Parathyroid adenoma (tissue), 2 donors: ENCODE results near the gene ZMIZ1.

Source experiments
- H2AFZ ChIP-seq: fragments of 300-600 bp; sonication (generic); one replicate; pipeline ENCODE4 v1.7.0; 2017; ENCODE audit warnings: antibody characterized with exemption, mild to moderate bottlenecking
- H3K27ac ChIP-seq: fragments of 300-600 bp; sonication (generic); one replicate; pipeline ENCODE4 v1.7.0; 2017
- H3K27me3 ChIP-seq: fragments of 300-600 bp; sonication (generic); one replicate; pipeline ENCODE4 v1.7.0; 2017; ENCODE audit warnings: low read length; ENCODE audit not compliant: control insufficient read depth, insufficient read depth
- H3K36me3 ChIP-seq: fragments of 300-600 bp; sonication (generic); one replicate; pipeline ENCODE4 v1.7.0; 2017; ENCODE audit warnings: low read length; ENCODE audit not compliant: control insufficient read depth, insufficient read depth
- H3K4me1 ChIP-seq: fragments of 300-600 bp; sonication (generic); one replicate; pipeline ENCODE4 v1.7.0; 2017; ENCODE audit warnings: control low read depth
- H3K4me2 ChIP-seq: fragments of 300-600 bp; sonication (generic); one replicate; pipeline ENCODE4 v1.7.0; 2017; ENCODE audit warnings: low read length
- H3K4me3 ChIP-seq: fragments of 300-600 bp; sonication (generic); one replicate; pipeline ENCODE4 v1.7.0; 2017; ENCODE audit warnings: low read depth, low read length
- H3K79me2 ChIP-seq: fragments of 300-600 bp; sonication (generic); one replicate; pipeline ENCODE4 v1.7.0; 2017; ENCODE audit warnings: control low read depth
- H3K9ac ChIP-seq: fragments of 300-600 bp; sonication (generic); one replicate; pipeline ENCODE4 v1.7.0; 2017; ENCODE audit warnings: mild to moderate bottlenecking
- H3K9me3 ChIP-seq: fragments of 300-600 bp; sonication (generic); one replicate; pipeline ENCODE4 v1.7.0; 2017; ENCODE audit warnings: low read length; ENCODE audit not compliant: control insufficient read depth
- CTCF ChIP-seq: fragments of 300-600 bp; sonication (generic); IDR thresholded peaks from one replicate; pipeline ENCODE4 v1.7.0; 2017; ENCODE audit warnings: antibody characterized with exemption, mild to moderate bottlenecking
- donor health status: primary hyperparathyroidism.

Gene ZMIZ1

DNA sequence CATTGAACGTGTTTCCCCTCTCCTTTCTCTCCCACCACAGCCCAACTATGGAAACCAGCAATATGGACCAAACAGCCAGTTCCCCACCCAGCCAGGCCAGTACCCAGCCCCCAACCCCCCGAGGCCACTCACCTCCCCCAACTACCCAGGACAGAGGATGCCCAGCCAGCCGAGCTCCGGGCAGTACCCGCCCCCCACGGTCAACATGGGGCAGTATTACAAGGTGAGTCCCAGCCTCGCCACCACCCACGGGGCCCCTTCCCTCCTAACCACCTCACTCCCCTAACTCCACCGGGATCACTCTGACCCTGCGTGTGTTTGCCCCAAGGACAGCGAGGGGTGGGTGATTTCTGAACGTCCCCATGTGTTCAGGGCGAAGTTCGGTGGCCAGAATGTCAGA lies 227.7 kb downstream of the ZMIZ1 start:
- Histone ChIP-seq H3K27me3 (no peaks in the 10 kb centered on the region), H3K79me2 (no peaks in the 10 kb centered on the region), H3K4me2 (no peak overlapping the region), H3K9ac (no peak overlapping the region), H3K36me3 (no peaks in the 10 kb centered on the region), H3K4me3 (no peak overlapping the region), H3K4me1 (no peaks in the 10 kb centered on the region), H3K27ac (no peak overlapping the region), H2AFZ (no peak overlapping the region), H3K9me3 (no peaks in the 10 kb centered on the region)
- TF ChIP-seq CTCF, result no peak

GRCh38 chr10:79298403-79299244 lies 229.9 kb downstream of the ZMIZ1 start:
- no peak overlapping the region for H3K9ac ChIP-seq
- no peaks in the 10 kb centered on the region for H3K79me2 ChIP-seq
- H3K36me3 ChIP-seq, result no peaks in the 10 kb centered on the region
- no peaks in the 10 kb centered on the region for H3K4me1 ChIP-seq
- H3K27me3 ChIP-seq, result no peaks in the 10 kb centered on the region
- no peak overlapping the region for H3K4me3 ChIP-seq
- TF ChIP-seq CTCF, result no peak
- H3K27ac ChIP-seq, result no peak overlapping the region
- H3K9me3 ChIP-seq, result no peaks in the 10 kb centered on the region
- no peak overlapping the region for H3K4me2 ChIP-seq
- H2AFZ ChIP-seq, result no peak overlapping the region

DNA sequence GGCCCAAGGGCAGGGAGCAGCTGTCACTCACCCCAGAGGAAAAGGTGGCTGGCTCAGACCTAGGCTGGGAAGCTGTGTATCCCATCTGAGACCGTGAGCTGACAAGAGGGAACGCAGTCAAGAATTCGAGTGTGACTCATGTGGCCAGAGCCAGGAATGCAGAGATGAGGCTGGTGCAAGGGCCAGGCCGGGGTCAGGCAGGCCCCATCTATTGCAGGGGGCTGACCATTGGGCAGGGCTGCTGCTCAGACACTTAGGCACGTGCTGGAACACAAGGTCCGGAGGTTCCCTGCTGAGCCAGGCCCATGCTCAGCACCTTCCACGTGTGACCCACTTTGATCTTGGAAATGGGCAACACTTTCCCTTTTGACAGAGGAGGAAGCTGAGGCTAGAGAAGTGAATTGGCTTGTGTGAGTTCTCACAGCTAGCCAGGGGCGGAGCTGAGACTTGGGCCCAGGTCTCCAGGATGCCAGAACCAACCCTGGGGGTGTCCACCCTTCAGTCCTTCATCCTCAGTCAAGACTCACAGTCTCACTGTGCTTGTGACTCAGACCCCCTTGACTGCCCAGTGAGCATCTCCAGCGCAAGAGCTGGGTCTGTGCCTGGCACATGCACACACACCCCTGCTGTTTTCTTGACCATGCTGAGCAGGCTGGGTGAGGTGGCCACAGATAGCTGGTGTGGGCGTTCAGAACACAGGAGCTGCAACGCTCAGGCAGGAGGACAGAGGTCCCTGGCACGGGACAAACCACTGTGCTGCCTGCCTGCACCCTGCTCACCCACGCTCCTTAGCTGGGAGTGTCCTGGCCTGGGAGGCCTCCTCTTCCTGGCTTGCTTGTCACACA lies 230.9 kb downstream of the ZMIZ1 start:
- Histone ChIP-seq H3K4me2 (no peak overlapping the region), H2AFZ (no peak overlapping the region), H3K27ac (no peak overlapping the region), H3K9ac (no peak overlapping the region), H3K36me3 (no peaks in the 10 kb centered on the region), H3K79me2 (no peaks in the 10 kb centered on the region), H3K9me3 (no peaks in the 10 kb centered on the region), H3K27me3 (no peaks in the 10 kb centered on the region), H3K4me1 (no peaks in the 10 kb centered on the region), H3K4me3 (no peak overlapping the region)
- no peak for TF ChIP-seq CTCF

DNA sequence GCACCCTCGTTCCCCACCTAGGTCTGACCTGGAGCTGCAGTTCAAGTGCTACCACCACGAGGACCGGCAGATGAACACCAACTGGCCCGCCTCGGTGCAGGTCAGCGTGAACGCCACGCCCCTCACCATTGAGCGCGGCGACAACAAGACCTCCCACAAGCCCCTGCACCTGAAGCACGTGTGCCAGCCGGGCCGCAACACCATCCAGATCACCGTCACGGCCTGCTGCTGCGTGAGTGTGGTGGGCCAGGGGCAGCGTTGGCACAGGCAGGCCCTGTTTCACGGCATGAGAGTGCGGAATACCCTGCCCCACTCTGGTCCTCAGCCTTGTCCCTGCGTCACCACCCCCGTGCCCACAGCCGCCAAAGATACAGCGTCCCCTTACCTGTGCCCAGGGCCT lies 231.9 kb downstream of the ZMIZ1 start:
- Histone ChIP-seq H3K4me1 (no peaks in the 10 kb centered on the region), H3K27me3 (no peaks in the 10 kb centered on the region), H3K4me2 (no peak overlapping the region), H3K9ac (no peak overlapping the region), H3K36me3 (no peaks in the 10 kb centered on the region), H3K4me3 (no peak overlapping the region), H3K27ac (no peak overlapping the region), H2AFZ (no peak overlapping the region), H3K79me2 (no peaks in the 10 kb centered on the region), H3K9me3 (no peaks in the 10 kb centered on the region)
- TF ChIP-seq CTCF, result no peak
